A549 (cell line): ENCODE measurements around the gene RADIL. TPM values are rescaled to one million over a fixed set of nuclear protein-coding genes. Genes with fewer than 3 reads are reported as not detected.

Experiments used
- ATAC-seq, 2 experiments: fragments of 200-7000 bp in 1 of 2; fragments of >200 bp in 1 of 2; cut with Nextera tagmentation in 1 of 2; cut with Tn5 transposase in 1 of 2; 3 replicates each; pipeline versions ENCODE4 v1.8.0 to v1.9.1; 2018 to 2020; ENCODE audit warnings: mild to moderate bottlenecking in 1 of 2, moderate library complexity in 1 of 2
- CTCF ChIA-PET: fragments of 300-600 bp; sonication (Branson Sonifier 250); formaldehyde crosslinking; extraction: SDS; loops from one replicate; lab custom pipeline; 2021; ENCODE audit warnings: antibody characterized with exemption, inconsistent platforms; lab: Yijun Ruan, JAX
- POLR2A ChIA-PET: fragments of 350-600 bp; formaldehyde crosslinking; extraction: SDS; loops from one replicate; lab custom pipeline; 2021; ENCODE audit warnings: antibody characterized with exemption, inconsistent platforms; lab: Yijun Ruan, JAX
- DNase-seq, 2 experiments: peaks; one replicate each; pipeline versions ENCODE4 v3.0.0 to v3.0.0-alpha.2; 2011 to 2016; ENCODE audit warnings: low read depth in 1 of 2, low spot score in 1 of 2
- FAIRE-seq: peaks from 2 replicates; lab custom pipeline; 2011; peaks lifted over from hg19 to GRCh38; lab: Jason Lieb, UNC
- H3K27ac ChIP-seq, 2 experiments: fragments of >200 bp; sonication (Bioruptor Twin); formaldehyde crosslinking; 3 replicates each; pipeline ENCODE4 v1.5.1; 2016 to 2017
- H3K4me1 ChIP-seq: fragments of >200 bp; sonication (Bioruptor Twin); formaldehyde crosslinking; 3 replicates; pipeline ENCODE4 v1.6.1; 2016
- H3K4me2 ChIP-seq: fragments of >200 bp; sonication (Bioruptor Twin); formaldehyde crosslinking; 3 replicates; pipeline ENCODE4 v1.6.1; 2016
- H3K4me3 ChIP-seq: fragments of >200 bp; sonication (Bioruptor Twin); formaldehyde crosslinking; 3 replicates; pipeline ENCODE4 v1.5.1; 2016
- H3K9me3 ChIP-seq: fragments of >200 bp; sonication (Bioruptor Twin); formaldehyde crosslinking; 3 replicates; pipeline ENCODE4 v1.6.1; 2016
- BHLHE40 ChIP-seq: IDR thresholded peaks from 2 replicates; pipeline ENCODE4 v1.6.1; 2012; ENCODE audit warnings: low read depth, low read length, inconsistent platforms
- CBX2 ChIP-seq: fragments of 200-600 bp; sonication (generic); IDR thresholded peaks from 2 replicates; pipeline ENCODE4 v1.6.1; 2016; ENCODE audit warnings: low read depth, mild to moderate bottlenecking, borderline replicate concordance
- CBX8 ChIP-seq: fragments of 200-600 bp; sonication (generic); IDR thresholded peaks from 2 replicates; pipeline ENCODE4 v1.6.1; 2016
- CHD4 ChIP-seq: fragments of 200-600 bp; sonication (generic); IDR thresholded peaks from 2 replicates; pipeline ENCODE4 v1.6.1; 2016; ENCODE audit warnings: antibody characterized with exemption, mild to moderate bottlenecking, borderline replicate concordance
- ELK1 ChIP-seq: fragments of 150-350 bp; IDR thresholded peaks from 2 replicates; pipeline ENCODE4 v1.6.1; 2014; ENCODE audit warnings: low read depth, mild to moderate bottlenecking, low read length
- FOSB ChIP-seq: fragments of 250-450 bp; sonication (Bioruptor Pico); IDR thresholded peaks from 2 replicates; pipeline ENCODE4 v1.5.0; 2020; ENCODE audit warnings: mild to moderate bottlenecking, moderate library complexity
- FOSL2 ChIP-seq, 2 experiments: fragments of 450-650 bp in 1 of 2; fragments of >200 bp in 1 of 2; sonication (Bioruptor Twin) in 1 of 2; formaldehyde crosslinking; IDR thresholded peaks; 2 replicates each; pipeline versions ENCODE4 v1.5.0 to v1.6.1; 2016 to 2020; ENCODE audit warnings: mild to moderate bottlenecking in 1 of 2, moderate library complexity in 1 of 2
- HDAC2 ChIP-seq: fragments of 200-600 bp; sonication (generic); IDR thresholded peaks from 2 replicates; pipeline ENCODE4 v1.6.1; 2016
- MAZ ChIP-seq: fragments of 150-350 bp; IDR thresholded peaks from 2 replicates; pipeline ENCODE4 v1.6.1; 2014; ENCODE audit warnings: antibody characterized with exemption, low read depth, low read length, borderline replicate concordance
- NR3C1 ChIP-seq: fragments of >200 bp; sonication (Bioruptor Twin); formaldehyde crosslinking; IDR thresholded peaks from 3 replicates; pipeline ENCODE4 v1.6.1; 2017
- POLR2A ChIP-seq: IDR thresholded peaks from 2 replicates; pipeline ENCODE4 v1.6.1; 2012; ENCODE audit warnings: mild to moderate bottlenecking, low read length
- RARB ChIP-seq: fragments of 250-450 bp; sonication (Bioruptor Pico); IDR thresholded peaks from 2 replicates; pipeline ENCODE4 v1.8.0; 2021; ENCODE audit warnings: mild to moderate bottlenecking, moderate library complexity
- RCOR1 ChIP-seq: fragments of 150-350 bp; IDR thresholded peaks from 2 replicates; pipeline ENCODE4 v1.6.1; 2014; ENCODE audit warnings: antibody characterized with exemption, low read length, low read depth
- RFX5 ChIP-seq: fragments of 450-650 bp; IDR thresholded peaks from 2 replicates; pipeline ENCODE4 v1.7.1; 2014; ENCODE audit warnings: antibody characterized with exemption, mild to moderate bottlenecking, moderate library complexity
- ZC3H11A ChIP-seq: fragments of 450-650 bp; IDR thresholded peaks from 2 replicates; pipeline ENCODE4 v1.6.1; 2014; ENCODE audit warnings: antibody characterized with exemption, mild to moderate bottlenecking
- ZSCAN20 ChIP-seq: fragments of 250-450 bp; sonication (Bioruptor Pico); IDR thresholded peaks from 2 replicates; pipeline ENCODE4 v1.8.0; 2022; ENCODE audit warnings: mild to moderate bottlenecking, moderate library complexity
- WGBS: methylation state at CpG from one replicate; pipeline ENCODE4 v1.1.6; 2017; ENCODE audit errors: missing lambda C conversion rate; 5-methylcytosine and 5-hydroxymethylcytosine counted together
- polyA plus RNA-seq, 4 experiments: library from polyadenylated mRNA; depleted of rRNA in 3 of 4; stranded (reverse); fragments of >200 nt; fragmentation: RNase III in 1 of 4; extraction: RNeasy Plus Mini Kit Qiagen cat#74134 plus additional on column Dnase treatment in 1 of 4; gene quantifications; 2 replicates in 3 of 4; 3 replicates in 1 of 4; pipeline ENCODE4 v1.2.3, GENCODE V29; 2011 to 2017
- TF ChIP-seq, protein P1 (sequence below): fragments of 250-450 bp; sonication (Bioruptor Pico); IDR thresholded peaks from 2 replicates; pipeline ENCODE4 v1.5.0; 2020; ENCODE audit warnings: low read depth, mild to moderate bottlenecking, moderate library complexity
- TF ChIP-seq, protein P2 (sequence below): fragments of 450-650 bp; IDR thresholded peaks from 2 replicates; pipeline ENCODE4 v1.6.1; 2014; ENCODE audit warnings: antibody characterized with exemption
- TF ChIP-seq, protein P3 (sequence below): fragments of >200 bp; sonication (Bioruptor Twin); formaldehyde crosslinking; IDR thresholded peaks from 3 replicates; pipeline ENCODE4 v1.5.1; 2016
- TF ChIP-seq, protein P4 (sequence below): fragments of 200-600 bp; sonication (generic); IDR thresholded peaks from 2 replicates; pipeline ENCODE4 v1.6.1; 2016; ENCODE audit warnings: antibody characterized with exemption, mild to moderate bottlenecking, moderate library complexity

Gene RADIL
- polyA plus RNA-seq, 2 of the 4 experiments (the other 2 are of a cell fraction): 1.0 to 1.1 TPM

- ATAC-seq (no peak), DNase-seq (no peak), FAIRE-seq (no peak)
- Histone ChIP-seq H3K4me1 (no peaks in the 10 kb centered on the region), H3K4me2 (no peak overlapping the region), H3K4me3 (no peak overlapping the region), H3K9me3 (no peaks in the 10 kb centered on the region), H3K27ac (no peak overlapping the region)
- CTCF ChIA-PET: interaction anchor here (0.9 to 2.8 kb wide), 3 partner anchors 15 to 387 kb away, joined by 3 to 12 read pairs (median 3); no protein-coding TSS in a partner anchor
- WGBS: 91% methylated on average over 14 of the region's 16 CpGs
- POLR2A ChIA-PET: no interaction called here
- TF ChIP-seq BHLHE40: no peak
- TF ChIP-seq, protein P1, sequence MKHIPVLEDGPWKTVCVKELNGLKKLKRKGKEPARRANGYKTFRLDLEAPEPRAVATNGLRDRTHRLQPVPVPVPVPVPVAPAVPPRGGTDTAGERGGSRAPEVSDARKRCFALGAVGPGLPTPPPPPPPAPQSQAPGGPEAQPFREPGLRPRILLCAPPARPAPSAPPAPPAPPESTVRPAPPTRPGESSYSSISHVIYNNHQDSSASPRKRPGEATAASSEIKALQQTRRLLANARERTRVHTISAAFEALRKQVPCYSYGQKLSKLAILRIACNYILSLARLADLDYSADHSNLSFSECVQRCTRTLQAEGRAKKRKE (CRISPR knock-in tag): no peak
- TF ChIP-seq ZSCAN20 (CRISPR knock-in tag): no peak
- TF ChIP-seq RCOR1: no peak
- TF ChIP-seq CHD4: no peak
Observed at GRCh38 chr7:4783292-4783652, 100.2 kb downstream of the RADIL start.

GRCh38 chr7:4782333-4783291 lies 100.9 kb downstream of the RADIL start:
- FAIRE-seq (no peak), DNase-seq (no peak), ATAC-seq (no peak)
- no peaks in the 10 kb centered on the region for H3K4me1 ChIP-seq
- CTCF ChIA-PET: interaction anchor here (1.3 to 2.0 kb wide), 3 partner anchors 9 to 392 kb away, joined by 3 to 13 read pairs (median 3); no protein-coding TSS in a partner anchor
- no peak overlapping the region for H3K4me3 ChIP-seq
- H3K27ac ChIP-seq: no peak overlapping the region
- 92% methylated on average over 29 of the region's 36 CpGs for WGBS
- H3K4me2 ChIP-seq: no peak overlapping the region
- POLR2A ChIA-PET: no interaction called here
- H3K9me3 ChIP-seq: no peaks in the 10 kb centered on the region
- TF ChIP-seq ZC3H11A (no peak), HDAC2 (no peak), ELK1 (no peak), NR3C1 (no peak)
- TF ChIP-seq, protein P2, sequence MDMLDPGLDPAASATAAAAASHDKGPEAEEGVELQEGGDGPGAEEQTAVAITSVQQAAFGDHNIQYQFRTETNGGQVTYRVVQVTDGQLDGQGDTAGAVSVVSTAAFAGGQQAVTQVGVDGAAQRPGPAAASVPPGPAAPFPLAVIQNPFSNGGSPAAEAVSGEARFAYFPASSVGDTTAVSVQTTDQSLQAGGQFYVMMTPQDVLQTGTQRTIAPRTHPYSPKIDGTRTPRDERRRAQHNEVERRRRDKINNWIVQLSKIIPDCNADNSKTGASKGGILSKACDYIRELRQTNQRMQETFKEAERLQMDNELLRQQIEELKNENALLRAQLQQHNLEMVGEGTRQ: no peak
- TF ChIP-seq, all 56 proteins: peak for 0

DNA sequence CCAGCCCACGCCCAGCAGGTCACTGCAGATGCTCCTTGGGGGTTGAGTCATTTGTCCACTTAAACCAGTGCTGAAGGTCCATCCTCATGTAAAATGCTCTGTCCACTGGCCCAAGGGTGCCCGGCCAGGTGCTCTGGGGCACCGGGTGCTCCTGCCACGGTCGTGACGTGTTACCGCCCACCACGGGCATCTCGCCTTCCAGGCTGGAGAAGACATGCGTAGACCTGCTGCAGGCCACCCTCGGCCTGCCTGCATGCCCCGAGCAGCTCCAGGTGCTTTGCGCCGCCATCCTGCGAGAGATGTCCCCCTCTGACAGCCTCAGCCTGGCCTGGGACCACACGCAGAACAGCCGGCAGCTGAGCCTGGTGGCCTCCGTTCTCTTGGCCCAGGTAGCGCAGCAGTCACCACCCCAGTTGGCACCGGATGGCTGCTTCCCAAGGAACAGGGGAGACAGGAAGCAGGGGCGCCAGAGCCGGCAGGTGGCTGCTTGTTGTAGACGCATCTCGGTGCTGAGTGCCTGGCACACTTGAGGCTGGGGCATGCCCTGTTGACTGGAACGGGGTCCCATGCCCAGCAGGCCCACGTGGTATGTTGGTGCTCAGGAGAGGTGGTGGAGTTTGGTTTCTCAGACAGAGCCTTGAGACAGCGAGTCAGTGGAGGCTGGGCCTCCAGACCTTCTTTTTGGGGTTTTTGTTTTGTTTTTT lies 102.0 kb downstream of the RADIL start:
- no peak for TF ChIP-seq RCOR1
- TF ChIP-seq CHD4: no peak
- no peak for TF ChIP-seq MAZ
- no peak for TF ChIP-seq FOSL2 (IDR thresholded peaks at IDR 0.05)
- no peak for TF ChIP-seq FOSL2 (CRISPR knock-in tag; IDR thresholded peaks at IDR 0.05)
- no peak for TF ChIP-seq RFX5
- no peak for TF ChIP-seq RARB (CRISPR knock-in tag)
- TF ChIP-seq CBX2: no peak
- TF ChIP-seq FOSB (CRISPR knock-in tag): no peak
- TF ChIP-seq, protein P3, sequence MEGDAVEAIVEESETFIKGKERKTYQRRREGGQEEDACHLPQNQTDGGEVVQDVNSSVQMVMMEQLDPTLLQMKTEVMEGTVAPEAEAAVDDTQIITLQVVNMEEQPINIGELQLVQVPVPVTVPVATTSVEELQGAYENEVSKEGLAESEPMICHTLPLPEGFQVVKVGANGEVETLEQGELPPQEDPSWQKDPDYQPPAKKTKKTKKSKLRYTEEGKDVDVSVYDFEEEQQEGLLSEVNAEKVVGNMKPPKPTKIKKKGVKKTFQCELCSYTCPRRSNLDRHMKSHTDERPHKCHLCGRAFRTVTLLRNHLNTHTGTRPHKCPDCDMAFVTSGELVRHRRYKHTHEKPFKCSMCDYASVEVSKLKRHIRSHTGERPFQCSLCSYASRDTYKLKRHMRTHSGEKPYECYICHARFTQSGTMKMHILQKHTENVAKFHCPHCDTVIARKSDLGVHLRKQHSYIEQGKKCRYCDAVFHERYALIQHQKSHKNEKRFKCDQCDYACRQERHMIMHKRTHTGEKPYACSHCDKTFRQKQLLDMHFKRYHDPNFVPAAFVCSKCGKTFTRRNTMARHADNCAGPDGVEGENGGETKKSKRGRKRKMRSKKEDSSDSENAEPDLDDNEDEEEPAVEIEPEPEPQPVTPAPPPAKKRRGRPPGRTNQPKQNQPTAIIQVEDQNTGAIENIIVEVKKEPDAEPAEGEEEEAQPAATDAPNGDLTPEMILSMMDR: no peak
- TF ChIP-seq POLR2A: no peak
- TF ChIP-seq CBX8: no peak
- no peak for TF ChIP-seq ZC3H11A
- TF ChIP-seq NR3C1: no peak
- TF ChIP-seq, protein P4, sequence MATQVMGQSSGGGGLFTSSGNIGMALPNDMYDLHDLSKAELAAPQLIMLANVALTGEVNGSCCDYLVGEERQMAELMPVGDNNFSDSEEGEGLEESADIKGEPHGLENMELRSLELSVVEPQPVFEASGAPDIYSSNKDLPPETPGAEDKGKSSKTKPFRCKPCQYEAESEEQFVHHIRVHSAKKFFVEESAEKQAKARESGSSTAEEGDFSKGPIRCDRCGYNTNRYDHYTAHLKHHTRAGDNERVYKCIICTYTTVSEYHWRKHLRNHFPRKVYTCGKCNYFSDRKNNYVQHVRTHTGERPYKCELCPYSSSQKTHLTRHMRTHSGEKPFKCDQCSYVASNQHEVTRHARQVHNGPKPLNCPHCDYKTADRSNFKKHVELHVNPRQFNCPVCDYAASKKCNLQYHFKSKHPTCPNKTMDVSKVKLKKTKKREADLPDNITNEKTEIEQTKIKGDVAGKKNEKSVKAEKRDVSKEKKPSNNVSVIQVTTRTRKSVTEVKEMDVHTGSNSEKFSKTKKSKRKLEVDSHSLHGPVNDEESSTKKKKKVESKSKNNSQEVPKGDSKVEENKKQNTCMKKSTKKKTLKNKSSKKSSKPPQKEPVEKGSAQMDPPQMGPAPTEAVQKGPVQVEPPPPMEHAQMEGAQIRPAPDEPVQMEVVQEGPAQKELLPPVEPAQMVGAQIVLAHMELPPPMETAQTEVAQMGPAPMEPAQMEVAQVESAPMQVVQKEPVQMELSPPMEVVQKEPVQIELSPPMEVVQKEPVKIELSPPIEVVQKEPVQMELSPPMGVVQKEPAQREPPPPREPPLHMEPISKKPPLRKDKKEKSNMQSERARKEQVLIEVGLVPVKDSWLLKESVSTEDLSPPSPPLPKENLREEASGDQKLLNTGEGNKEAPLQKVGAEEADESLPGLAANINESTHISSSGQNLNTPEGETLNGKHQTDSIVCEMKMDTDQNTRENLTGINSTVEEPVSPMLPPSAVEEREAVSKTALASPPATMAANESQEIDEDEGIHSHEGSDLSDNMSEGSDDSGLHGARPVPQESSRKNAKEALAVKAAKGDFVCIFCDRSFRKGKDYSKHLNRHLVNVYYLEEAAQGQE: no peak

More for the DNA sequence above, 102.0 kb downstream of the RADIL start:
- H3K9me3 ChIP-seq: no peaks in the 10 kb centered on the region
- POLR2A ChIA-PET: no interaction called here
- H3K4me1 ChIP-seq: peaks cover 4% of the 10 kb centered on the region; the same call in 1 of the 3 replicates
- no peak overlapping the region for H3K4me3 ChIP-seq
- ATAC-seq (no peak), FAIRE-seq (no peak), DNase-seq (no peak)
- no peak overlapping the region for H3K4me2 ChIP-seq
- CTCF ChIA-PET: interaction anchor here (1.0 to 2.0 kb wide), 3 partner anchors 10 to 393 kb away, joined by 3 to 13 read pairs (median 3); no protein-coding TSS in a partner anchor
- 94% methylated on average over 24 of the region's 27 CpGs for WGBS
- no peak overlapping the region for H3K27ac ChIP-seq
